HUDEP-2 (cell line): Measurements from ENCODE around the gene SRSF5.
"Not testable (repeated sequence)": the region's sequence is repeated elsewhere in the genome, so short reads cannot be mapped to it uniquely, and the experiment has no call there.

ENCODE experiments used
- DNase-seq, 76 experiments: peaks; one replicate each; lab custom pipeline; 2025; ENCODE audit not compliant: unreplicated experiment in 76 of 76; lab: John Stamatoyannopoulos, UW

The SRSF5 gene

GRCh38 chr14:69803753-69804152 is 36.8 kb downstream of the SRSF5 start:
- DNase-seq: peak in 1 of 76 experiments; percentile 5

GRCh38 chr14:69804902-69805301 is 38.0 kb downstream of the SRSF5 start:
- DNase-seq: no peak

- no peak for DNase-seq
Measured at GRCh38 chr14:69807192-69807591, 40.2 kb downstream of the SRSF5 start.

GRCh38 chr14:69808919-69809808 is 42.2 kb downstream of the SRSF5 start:
- no peak for DNase-seq

GRCh38 chr14:69811227-69811867 is 44.4 kb downstream of the SRSF5 start:
- DNase-seq: no peak

GRCh38 chr14:69811868-69812252 is 44.9 kb downstream of the SRSF5 start:
- DNase-seq: no peak

- DNase-seq: peak in 17 of 76 experiments; percentile 1 to 53 (median 12)
Measured at GRCh38 chr14:69812711-69813110, 45.8 kb downstream of the SRSF5 start.

- not testable (repeated sequence) for DNase-seq
Measured at GRCh38 chr14:69813346-69813745, 46.4 kb downstream of the SRSF5 start.

GRCh38 chr14:69814397-69814796 is 47.5 kb downstream of the SRSF5 start:
- DNase-seq: no peak

- DNase-seq: no peak
Measured at GRCh38 chr14:69815556-69815955, 48.6 kb downstream of the SRSF5 start.

GRCh38 chr14:69816216-69816615 is 49.3 kb downstream of the SRSF5 start:
- no peak for DNase-seq

- peak in 55 of 76 experiments; percentile 0 to 72 (median 32) for DNase-seq
Measured at GRCh38 chr14:69818758-69819191, 51.8 kb downstream of the SRSF5 start.

- DNase-seq: no peak
Measured at GRCh38 chr14:69819607-69820006, 52.7 kb downstream of the SRSF5 start.

- no peak for DNase-seq
Measured at GRCh38 chr14:69820991-69821390, 54.0 kb downstream of the SRSF5 start.
